Lower leg skin (tissue), 3 donors: ENCODE results near the gene SECTM1.

Source experiments
- POLR2A ChIP-seq, 2 donors: fragments of 450-650 bp; IDR thresholded peaks; one replicate each; pipeline ENCODE4 v1.6.1; 2016 to 2017; ENCODE audit warnings: antibody characterized with exemption in 2 of 2, mild to moderate bottlenecking in 1 of 2, moderate library complexity in 1 of 2
- TF ChIP-seq, protein P1 (sequence below), 3 donors: fragments of 450-650 bp; IDR thresholded peaks; one replicate each; pipeline ENCODE4 v1.5.1; 2016; ENCODE audit warnings: antibody characterized with exemption in 3 of 3, mild to moderate bottlenecking in 3 of 3, moderate library complexity in 2 of 3

DNA sequence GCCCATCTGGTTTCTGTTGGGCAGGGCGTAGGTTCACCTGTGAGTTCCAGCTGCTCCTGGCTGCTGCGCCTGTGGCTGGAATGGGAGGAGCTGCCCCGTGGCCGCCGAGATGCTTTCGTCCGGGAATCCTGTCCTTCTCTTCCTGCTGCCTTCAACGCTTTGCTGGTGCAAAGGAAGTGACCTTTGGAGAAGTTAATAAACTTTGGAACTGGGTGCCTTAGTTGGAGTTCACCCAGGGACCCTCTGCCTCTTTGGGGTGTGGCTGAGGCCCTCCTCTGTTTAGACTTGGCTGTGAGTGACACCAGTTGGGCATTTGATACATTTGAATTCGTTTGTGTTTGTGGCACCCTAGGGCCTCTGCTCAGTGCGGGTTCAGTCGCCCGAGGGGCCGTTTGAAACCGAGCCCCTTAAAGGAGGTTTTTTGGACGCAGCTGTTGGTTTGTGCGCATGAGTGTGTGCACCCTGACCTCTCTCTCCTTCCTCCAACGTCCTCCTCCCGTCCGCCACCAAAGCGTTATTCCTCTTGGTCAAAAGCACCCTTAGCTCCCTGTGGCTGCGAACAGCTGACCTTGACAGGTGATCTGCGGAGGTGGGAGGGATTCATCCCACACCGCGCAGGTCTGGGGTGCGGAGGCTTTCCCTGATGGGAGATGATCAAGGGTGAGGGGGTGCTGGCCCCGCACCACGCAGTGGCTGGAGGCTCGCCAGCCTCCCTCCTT is 9.0 kb upstream of the SECTM1 start:
- TF ChIP-seq POLR2A (IDR thresholded peaks at IDR 0.05) = no peak
- TF ChIP-seq, protein P1, sequence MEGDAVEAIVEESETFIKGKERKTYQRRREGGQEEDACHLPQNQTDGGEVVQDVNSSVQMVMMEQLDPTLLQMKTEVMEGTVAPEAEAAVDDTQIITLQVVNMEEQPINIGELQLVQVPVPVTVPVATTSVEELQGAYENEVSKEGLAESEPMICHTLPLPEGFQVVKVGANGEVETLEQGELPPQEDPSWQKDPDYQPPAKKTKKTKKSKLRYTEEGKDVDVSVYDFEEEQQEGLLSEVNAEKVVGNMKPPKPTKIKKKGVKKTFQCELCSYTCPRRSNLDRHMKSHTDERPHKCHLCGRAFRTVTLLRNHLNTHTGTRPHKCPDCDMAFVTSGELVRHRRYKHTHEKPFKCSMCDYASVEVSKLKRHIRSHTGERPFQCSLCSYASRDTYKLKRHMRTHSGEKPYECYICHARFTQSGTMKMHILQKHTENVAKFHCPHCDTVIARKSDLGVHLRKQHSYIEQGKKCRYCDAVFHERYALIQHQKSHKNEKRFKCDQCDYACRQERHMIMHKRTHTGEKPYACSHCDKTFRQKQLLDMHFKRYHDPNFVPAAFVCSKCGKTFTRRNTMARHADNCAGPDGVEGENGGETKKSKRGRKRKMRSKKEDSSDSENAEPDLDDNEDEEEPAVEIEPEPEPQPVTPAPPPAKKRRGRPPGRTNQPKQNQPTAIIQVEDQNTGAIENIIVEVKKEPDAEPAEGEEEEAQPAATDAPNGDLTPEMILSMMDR (IDR thresholded peaks at IDR 0.05) = no peak
